Uterus (tissue), 2 donors: Measurements from ENCODE around the gene LDLRAD4.

Experiments
- CTCF ChIP-seq, 4 experiments: fragments of 200-600 bp in 2 of 4; fragments of 450-650 bp in 2 of 4; sonication (generic) in 2 of 4; IDR thresholded peaks; one replicate each; pipeline ENCODE4 v1.5.1; 2016 to 2019; ENCODE audit warnings: antibody characterized with exemption in 4 of 4, mild to moderate bottlenecking in 2 of 4, moderate library complexity in 1 of 4
- POLR2A ChIP-seq, 2 donors: fragments of 450-650 bp; IDR thresholded peaks; one replicate each; pipeline ENCODE4 v1.6.1; 2016; ENCODE audit warnings: antibody characterized with exemption in 2 of 2, mild to moderate bottlenecking in 1 of 2, moderate library complexity in 1 of 2

DNA sequence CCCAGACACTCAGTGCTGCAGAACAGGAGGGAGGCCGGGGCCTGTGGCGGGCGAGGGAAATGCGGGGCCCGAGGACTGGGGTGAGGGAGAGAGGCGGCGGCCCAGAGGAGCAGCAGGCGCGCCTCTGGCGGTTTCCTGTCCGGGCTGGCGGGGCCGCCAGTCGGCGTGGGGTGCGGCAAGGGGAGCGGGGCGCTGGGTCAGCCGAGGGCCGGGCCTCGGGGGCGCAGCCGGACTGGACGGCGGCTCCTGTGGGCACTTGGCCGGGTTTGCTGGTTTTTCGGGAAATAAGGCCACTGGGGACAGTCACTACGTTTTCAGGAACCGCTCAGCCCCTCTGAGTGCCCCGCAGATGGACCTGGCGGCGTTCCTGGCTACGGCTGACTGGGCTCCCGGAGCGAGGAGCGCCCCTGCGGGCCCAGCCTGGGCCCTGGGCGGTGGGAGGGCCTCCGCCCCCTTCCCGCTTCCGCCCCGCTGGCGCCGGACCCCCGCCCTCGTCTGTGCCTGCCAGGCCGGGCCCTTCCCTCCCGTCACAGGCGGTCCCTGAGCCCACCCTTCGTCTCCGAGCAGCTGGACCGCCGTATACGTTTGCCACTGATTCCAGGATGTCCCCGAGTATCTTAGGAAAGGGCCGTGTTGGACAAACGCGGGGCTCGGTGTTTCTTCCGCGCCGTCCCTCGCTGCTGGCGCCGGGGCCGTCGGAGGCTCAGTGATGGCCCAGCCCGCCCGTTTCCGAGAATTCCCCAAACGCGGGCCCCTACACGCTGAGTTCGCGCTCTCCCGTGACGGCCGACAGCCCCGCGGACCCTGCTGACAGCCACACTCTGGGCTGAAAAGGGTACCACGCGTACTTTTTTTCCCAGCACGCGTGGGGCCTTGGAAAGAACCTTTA lies 423.2 kb downstream of the LDLRAD4 start:
- peak in 1 of 2 donors; percentile 8 for TF ChIP-seq POLR2A (IDR thresholded peaks at IDR 0.05)
- no peak for TF ChIP-seq CTCF (IDR thresholded peaks at IDR 0.05)
